ENCODE data around the gene GEMIN7. TPM values are rescaled to one million over a fixed set of nuclear protein-coding genes. Genes with fewer than 3 reads are reported as not detected.
A peak's percentile ranks its signal among the peaks of the same experiment; 100 is the strongest.

The GEMIN7 gene
- total RNA-seq, 1 donor, result 32.3 TPM

DNA sequence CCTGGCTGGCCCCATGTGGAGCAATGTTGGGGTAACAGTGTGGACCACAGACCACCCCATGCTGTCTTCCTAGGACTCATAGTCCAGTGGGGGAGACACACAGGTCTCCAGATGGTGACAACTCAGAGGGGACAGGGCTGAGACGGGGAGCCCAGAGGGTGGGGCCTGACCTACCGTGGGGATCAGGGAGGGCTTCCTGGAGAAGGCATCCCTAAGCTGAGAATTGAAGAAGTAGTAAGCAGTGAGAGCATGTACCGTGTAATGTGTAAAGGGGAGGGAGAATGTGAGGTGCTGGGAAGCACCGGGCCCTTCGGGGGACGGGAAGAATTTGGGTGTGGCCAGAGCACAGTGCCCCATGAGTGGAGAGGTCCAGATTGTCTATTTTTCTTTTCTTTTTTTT is 45.0 kb downstream of the GEMIN7 start:
- DNase-seq (ENCODE audit: low read depth in 2 of 3, low spot score in 2 of 3), result no peak

DNA sequence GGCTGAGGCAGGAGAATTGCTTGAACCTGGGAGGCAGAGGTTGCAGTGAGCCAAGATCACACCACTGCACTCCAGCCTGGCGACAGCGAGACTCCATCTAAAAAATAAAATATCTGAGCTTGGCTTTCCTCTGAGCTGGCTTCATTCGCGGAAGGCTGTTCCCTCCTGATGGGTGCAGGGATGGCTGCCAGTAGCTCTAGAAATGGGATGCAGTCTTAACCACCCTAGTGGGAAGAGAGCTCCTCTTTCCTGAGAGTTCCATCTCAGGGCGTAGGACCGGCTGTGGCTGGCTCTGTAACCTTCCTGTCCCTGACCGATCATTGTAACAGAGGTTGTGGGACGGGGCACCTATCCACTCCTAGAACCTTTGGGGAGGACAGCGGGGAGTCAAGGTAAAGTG is 46.3 kb downstream of the GEMIN7 start:
- DNase-seq (ENCODE audit: low read depth in 2 of 3, low spot score in 2 of 3), result no peak

DNA sequence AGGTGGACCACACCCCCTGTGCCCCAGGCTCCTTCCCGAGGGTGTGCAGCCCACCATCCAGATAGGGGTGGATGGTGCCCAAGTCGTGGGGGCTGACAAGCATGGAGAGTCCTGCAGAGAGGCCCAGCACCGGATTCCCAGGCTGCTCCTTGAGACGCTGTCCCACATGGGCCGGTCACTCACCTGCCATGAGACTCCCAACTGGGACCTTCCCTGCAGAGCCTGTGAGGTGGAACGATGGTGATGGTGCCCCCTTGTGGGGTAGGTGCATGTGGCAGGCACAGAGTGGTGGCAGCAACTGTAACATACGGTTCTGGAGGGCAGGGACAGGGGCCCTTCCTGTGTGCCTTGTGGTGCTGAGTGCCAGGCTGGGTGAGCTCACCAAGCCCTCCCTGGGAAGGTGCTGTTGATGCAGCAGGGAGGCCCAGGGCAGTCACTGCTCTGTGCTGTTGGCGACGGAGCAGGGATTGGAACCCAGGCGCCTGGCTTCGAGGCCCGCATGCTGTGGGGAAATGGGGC is 47.0 kb downstream of the GEMIN7 start:
- peak; percentile 28 to 73 (median 56) for DNase-seq (ENCODE audit: low read depth in 2 of 3, low spot score in 2 of 3)

DNA sequence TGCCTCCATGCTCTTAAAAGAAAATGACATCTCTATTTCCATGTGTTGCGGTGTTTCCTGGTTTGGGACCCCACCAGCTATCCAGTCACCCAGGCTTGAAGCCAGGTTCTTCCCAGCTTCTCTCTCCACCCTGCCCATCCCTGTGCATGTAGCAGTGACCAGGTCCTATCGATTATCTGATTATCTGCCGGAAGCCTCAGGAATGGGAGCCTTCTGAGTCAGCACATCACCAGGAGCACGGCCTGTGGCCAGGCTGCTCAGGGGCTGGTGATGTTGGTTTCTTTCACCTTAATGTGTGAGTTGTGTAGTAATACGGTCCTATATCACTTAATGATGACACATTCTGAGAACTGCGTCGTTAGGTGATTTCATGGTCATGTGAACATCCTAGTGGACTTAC is 47.6 kb downstream of the GEMIN7 start:
- DNase-seq (ENCODE audit: low read depth in 2 of 3, low spot score in 2 of 3), result no peak

DNA sequence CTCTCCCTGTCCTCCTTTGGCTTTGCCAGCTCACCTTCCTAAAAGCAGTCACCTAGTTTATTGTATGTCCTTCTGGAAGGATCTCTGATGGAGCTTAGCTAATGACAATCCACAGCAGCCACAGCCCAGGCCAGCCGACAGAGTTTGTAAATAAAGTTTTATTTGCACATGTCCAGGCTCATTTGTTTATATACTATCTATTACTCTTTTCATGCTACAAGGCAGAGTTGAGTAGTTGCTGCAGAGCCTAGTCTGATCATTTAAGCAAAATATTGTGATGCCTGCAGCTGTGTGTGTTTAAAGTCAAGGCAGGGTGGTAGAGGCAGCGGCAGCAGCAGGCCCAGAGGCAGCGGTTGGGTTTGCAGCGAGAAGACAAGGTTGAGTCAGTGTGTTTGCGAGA is 49.1 kb downstream of the GEMIN7 start:
- no peak for DNase-seq (ENCODE audit: low read depth in 2 of 3, low spot score in 2 of 3)

DNA sequence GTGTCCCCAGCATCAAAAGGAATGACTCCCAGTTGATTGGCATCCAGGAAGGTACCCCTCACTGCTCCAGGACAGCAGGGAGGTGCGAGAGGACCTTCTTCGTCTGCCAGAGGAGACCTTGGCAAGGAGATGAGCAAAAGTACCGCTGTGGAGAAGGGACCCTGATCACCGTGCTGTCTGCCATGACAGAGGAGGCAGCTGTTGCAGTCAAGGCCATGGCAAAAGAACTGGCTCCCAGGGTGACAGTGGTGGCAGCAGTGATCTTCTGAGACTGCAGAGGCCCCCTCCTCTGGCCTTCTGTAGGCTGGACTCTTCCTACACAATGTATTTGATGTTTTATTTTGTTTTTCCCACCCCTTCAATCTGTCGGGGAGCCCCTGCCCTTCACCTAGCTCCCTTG is 49.7 kb downstream of the GEMIN7 start:
- no peak for DNase-seq (ENCODE audit: low read depth in 2 of 3, low spot score in 2 of 3)

DNA sequence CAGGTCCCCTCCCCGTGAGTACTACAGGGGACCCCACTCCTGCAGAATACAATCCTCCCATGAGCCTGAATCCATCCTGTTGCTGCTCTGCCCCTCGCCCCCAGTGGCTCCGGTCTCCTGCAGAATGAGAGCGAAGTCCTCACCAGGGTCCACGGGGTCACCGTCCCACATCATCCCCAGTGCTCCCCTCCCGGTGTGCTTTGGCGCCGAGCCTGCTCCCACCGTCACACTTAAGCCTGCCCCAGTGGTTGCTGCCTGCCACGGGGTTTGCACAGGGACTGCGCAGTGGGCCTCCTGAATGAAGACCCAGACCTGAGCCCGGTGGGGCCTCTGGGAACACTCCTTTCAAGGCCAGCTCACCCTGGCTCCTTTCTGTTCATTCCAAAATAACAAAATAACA is 51.2 kb downstream of the GEMIN7 start:
- no peak for DNase-seq (ENCODE audit: low read depth in 2 of 3, low spot score in 2 of 3)

DNA sequence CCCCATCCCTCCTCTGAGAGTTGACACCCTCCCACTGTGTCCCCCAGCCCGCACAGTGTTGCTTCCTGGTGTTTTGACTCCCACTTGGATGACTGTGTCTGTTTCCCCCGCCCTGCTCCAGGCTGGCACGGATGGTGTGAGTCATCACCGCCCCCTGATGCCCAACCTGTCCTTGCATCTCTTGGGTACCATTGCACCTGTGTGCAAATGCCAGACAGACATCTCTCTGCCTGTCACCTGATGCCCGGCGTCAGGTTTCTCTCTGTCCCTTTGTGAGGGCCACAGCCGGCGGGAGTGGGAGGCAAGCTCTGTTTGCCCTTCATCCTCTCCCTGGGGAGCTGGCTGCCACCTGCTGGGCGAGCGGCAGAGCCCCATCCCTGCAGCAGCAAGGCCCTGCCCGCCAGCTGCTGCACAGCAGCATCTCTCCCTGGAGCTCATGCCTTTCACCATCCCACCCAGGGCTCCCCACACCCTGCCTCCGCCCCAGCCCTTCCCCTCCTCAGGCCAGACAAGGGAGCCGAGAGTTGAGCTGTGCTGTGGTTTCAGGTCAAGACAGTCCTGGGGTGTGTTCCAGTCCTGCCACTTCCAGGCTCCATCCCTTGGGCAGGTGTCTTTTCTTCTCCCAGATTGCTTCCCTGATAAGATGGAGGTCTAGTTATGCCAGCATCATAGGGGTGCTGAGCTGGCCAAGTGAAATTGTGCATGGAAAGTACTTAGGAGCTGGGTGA is 52.0 kb downstream of the GEMIN7 start:
- no peak for DNase-seq (ENCODE audit: low read depth in 2 of 3, low spot score in 2 of 3)

DNA sequence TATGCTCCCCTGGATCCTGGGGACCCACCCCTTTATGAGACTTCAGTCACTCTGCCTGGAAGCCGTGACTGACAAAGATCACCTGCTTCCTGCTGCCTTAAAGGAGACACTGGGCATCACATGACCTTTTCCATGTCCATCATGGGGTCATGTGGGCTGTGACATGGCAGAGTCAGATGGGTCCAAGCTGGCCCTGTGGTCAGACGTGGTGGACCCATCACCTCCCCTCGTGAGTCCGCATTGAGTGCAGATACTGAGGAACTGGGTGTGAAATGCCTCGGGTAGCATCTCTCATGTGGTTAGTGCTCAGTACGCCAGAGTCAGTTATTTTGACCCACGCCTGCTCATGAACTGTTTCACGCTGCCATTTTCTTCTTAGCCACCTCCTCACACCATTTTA is 54.6 kb downstream of the GEMIN7 start:
- DNase-seq (ENCODE audit: low read depth in 2 of 3, low spot score in 2 of 3), result no peak

DNA sequence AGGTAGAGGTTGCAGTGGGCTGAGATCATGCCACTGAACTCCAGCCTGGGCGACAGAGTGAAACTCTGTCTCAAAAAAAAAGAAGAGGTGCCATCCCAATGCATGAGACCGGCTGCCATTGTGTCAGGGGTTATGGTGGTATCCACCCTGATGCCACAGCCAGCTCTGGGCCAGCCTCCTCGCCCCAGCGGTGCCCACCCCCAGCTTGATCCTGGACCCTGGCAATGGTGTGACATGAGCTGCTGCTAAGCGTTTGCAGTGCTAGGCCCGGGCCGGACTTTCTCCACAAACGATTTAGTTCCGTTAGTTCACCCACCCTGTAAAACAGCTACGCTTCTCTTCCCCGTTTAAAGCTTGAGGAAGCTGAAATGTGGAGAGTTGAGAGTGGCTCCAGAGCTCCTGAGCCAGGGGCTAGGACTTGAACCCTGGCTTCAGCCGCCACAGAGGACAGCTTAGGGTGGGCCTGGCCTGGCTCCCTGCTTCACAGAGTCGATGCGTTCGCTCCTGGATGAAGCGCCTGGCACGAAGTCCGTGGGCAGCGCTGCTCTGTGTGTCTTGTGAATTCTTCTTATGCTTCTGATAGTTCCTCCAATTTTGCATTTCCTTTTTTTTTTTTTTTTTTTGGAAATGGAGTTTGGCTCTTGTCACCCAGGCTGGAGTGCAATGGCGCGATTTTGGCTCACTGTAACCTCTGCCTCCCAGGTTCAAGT is 56.3 kb downstream of the GEMIN7 start:
- no peak for DNase-seq (ENCODE audit: low read depth in 2 of 3, low spot score in 2 of 3)

DNA sequence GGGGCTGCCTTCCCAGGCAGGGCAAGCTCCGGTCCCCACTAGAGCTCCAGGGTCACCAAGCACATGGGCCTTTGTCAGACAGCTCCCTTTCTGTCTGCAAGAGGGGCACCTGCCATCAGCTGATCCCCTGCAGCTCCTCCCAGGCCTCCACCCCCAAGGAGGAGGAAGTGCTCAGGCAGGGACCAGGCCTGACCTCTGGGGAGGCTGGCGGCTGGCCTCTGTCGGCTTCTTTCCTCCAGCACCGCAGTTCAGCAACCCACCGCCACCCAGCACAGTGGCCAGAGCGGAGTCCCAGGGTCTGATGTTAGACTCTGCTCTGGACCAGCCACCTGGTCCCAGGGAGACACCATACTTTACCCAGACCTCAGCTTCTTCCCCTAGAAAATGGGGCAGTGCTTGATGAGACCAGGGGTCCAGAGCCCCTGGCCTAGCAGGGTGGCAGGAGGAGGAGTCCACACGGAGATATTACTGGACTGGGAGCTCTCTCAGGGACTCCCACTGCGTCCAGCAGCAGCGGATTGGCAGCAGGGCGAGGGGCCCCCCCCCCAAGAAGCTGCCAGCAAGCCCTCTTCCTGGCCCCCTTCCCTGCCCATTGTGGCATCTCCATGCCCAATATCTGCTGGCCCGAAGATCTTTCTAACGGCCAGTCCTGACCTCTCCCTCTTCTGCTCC is 57.6 kb downstream of the GEMIN7 start:
- DNase-seq (ENCODE audit: low read depth in 2 of 3, low spot score in 2 of 3), result no peak

DNA sequence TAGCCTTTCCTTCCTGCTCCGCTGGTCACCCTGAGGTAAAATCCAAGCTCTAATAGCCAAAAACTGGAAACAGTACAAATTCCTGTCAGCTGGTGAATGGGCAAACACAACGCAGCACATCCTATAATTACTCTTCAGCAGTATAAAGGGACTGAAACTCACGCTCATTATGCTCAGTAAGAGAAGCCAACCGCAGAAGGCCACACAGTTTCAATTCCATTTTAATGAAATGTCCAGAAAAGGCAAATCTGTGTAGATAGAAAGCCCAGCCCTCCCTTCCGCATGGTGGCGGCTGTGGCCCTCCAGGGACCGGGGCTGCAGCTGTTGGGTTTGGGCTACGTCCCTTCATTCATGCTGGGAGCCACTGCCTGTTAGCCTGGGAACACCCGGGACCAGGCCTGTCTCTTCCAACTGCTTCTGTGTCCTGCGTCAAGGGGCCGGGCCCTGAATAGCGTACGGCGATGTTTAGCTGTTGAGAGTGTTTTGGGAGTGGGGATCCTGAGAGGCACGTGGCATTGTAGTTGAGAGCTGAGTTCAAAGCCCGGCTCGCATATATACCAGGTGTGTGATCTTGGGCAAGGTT is 58.2 kb downstream of the GEMIN7 start:
- no peak for DNase-seq (ENCODE audit: low read depth in 2 of 3, low spot score in 2 of 3)

DNA sequence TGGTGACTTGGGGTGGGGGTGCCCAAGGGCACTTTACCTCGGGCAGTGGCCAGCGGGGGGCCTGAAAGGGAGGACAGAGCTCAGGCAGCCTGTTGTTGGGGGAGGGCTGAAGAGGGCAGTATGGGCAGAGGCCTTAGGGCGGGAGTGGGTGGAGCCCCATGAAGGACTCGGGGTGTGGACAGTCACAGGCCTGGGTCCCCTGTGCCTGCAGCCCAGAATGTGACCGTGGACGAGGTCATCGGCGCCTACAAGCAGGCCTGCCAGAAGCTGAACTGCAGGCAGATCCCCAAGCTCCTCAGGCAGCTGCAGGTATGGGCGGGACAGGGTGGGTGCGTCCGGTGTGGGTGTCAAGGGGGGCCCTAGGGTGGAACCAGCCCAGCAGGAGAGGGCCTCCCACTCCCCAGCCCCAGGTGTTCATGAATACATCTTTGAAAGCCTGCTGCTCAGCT is 59.3 kb downstream of the GEMIN7 start:
- DNase-seq (ENCODE audit: low read depth in 2 of 3, low spot score in 2 of 3), result no peak

DNA sequence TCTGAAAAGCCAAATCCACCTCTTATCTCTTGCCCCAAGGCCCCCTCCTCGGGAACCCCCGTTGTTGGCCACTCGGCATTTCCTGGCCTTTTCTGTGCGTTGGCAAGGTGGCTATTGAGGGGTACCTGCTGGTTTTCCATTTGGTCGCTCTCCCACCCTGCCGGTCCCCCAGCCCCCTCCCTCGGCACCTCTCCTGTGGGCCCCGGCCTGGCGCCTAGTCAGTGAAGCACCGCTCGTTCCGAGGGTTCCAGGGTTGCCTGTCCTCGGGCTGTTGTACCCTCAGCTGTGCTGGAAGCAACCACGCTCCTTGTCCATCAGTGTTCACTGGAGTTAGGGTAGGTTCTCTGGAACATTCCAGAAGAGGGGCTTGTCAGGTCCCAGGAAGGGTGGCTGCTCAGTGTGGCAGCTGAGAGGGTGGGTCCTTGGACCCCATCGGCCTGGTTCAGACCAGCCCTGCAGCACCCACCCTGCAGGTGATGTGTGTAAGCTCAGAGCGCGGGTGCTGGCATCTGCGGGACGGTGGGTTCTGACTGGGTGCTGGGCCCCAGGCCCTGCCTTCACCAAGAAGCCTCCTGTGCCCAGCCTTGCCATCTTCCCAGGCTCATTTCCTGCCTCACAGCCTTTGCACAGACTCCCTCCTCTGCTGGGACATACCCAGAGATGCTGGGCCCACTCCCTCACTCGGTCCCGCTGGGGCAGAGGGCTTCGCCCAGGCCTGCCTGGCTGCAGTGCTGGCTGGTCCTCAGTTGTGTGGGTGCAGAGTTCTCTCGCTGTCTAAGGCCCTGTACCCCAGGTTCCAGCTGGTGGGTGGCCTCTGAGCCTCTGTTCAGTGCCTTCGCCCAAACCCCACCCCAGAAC is 60.5 kb downstream of the GEMIN7 start:
- DNase-seq (ENCODE audit: low read depth in 2 of 3, low spot score in 2 of 3), result no peak

DNA sequence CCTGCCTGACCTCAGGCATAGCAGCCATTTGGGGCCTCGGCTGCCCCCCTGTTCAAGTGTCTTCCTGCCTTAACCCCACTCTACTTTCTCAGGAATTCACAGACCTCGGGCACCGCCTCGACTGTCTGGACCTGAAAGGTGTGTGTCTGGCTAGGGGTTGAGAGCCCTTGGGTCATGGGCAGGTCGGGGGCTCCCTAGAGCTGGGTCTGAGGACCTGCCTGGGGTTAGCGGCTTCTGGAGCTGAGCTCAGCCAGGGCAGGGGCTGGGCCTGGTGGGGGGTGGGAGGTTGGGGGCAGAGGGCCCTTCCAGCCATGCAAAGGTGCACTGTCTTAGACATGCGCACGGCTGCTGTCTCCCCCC is 61.1 kb downstream of the GEMIN7 start:
- no peak for DNase-seq (ENCODE audit: low read depth in 2 of 3, low spot score in 2 of 3)

DNA sequence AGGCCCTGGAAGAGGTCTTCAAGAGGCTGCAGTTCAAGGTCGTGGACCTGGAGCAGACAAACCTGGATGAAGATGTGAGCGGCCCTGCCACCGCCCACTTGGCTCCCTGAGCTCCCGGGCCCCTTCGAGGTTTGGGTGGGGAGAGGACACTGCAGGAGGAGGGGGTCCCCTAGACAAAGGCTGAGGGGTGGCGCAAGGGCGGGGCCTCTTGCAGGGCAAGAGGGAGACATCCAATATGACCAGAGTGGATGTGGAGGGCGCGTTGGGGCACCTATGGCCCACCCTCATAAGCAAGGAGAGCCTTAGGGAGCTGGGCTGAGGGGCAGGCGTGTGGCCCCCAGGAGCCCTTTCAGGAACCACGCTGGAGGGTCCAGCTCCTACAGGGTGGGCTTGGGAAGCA is 61.5 kb downstream of the GEMIN7 start:
- DNase-seq (ENCODE audit: low read depth in 2 of 3, low spot score in 2 of 3), result no peak
